K562 (cell line): Measurements from ENCODE around the gene NDOR1. TPM values are rescaled to one million over a fixed set of nuclear protein-coding genes. Genes with fewer than 3 reads are reported as not detected.
A peak's percentile ranks its signal among the peaks of the same experiment; 100 is the strongest.

ENCODE experiments used
- CBFA2T3 ChIP-seq: fragments of 450-650 bp; IDR thresholded peaks from 2 replicates; pipeline ENCODE4 v1.6.1; 2017
- STAT5B ChIP-seq: fragments of 250-450 bp; sonication (Bioruptor Pico); IDR thresholded peaks from 2 replicates; pipeline ENCODE4 v1.8.0; 2021; ENCODE audit warnings: mild to moderate bottlenecking, inconsistent platforms
- XRCC5 ChIP-seq: fragments of 200-400 bp; formaldehyde crosslinking; IDR thresholded peaks from 2 replicates; pipeline ENCODE4 v1.6.1; 2017; ENCODE audit warnings: low read depth, mild to moderate bottlenecking, low read length
- ZNF512 ChIP-seq: IDR thresholded peaks from 2 replicates; pipeline ENCODE4 v1.6.1; 2016; ENCODE audit warnings: missing genetic modification characterization, missing compliant biosample characterization
- ZNF717 ChIP-seq: fragments of 250-450 bp; sonication (Bioruptor Pico); IDR thresholded peaks from 2 replicates; pipeline ENCODE4 v1.5.0; 2021
- polyA plus RNA-seq, 8 experiments: library from polyadenylated mRNA; depleted of rRNA in 4 of 8; stranded (reverse) in 5 of 8; unstranded in 3 of 8; fragments of >200 nt; fragmentation: Nextera tagmentation in 2 of 8; fragmentation: Illumina TruSeq in 1 of 8; extraction: Ambion mirVana in 2 of 8; extraction: Trizol in 1 of 8; gene quantifications; 2 replicates each; pipeline versions ENCODE4 v1.2.1 to v1.2.3, GENCODE V29; 2011 to 2014; ENCODE audit warnings: inconsistent platforms in 1 of 8, missing spikeins in 1 of 8
- total RNA-seq, 7 experiments: library from RNA; depleted of rRNA in 6 of 7; stranded (reverse); fragments of >200 nt in 6 of 7; fragmentation: Illumina TruSeq in 2 of 7; extraction: Trizol in 2 of 7; gene quantifications; 2 replicates each; pipeline versions ENCODE4 v1.2.1 to v1.2.3, GENCODE V29; 2011 to 2021; ENCODE audit warnings: low replicate concordance in 1 of 7
- TF ChIP-seq, protein P1 (sequence below): sonication (generic); formaldehyde crosslinking; IDR thresholded peaks from 2 replicates; pipeline ENCODE4 v1.8.0; 2022; ENCODE audit warnings: missing genetic modification reagents, mild to moderate bottlenecking, borderline replicate concordance
- TF ChIP-seq, protein P2 (sequence below): sonication (generic); formaldehyde crosslinking; IDR thresholded peaks from 2 replicates; pipeline ENCODE4 v1.8.1; 2023; ENCODE audit warnings: mild to moderate bottlenecking, missing genetic modification reagents
- TF ChIP-seq, protein P3 (sequence below): sonication (generic); formaldehyde crosslinking; IDR thresholded peaks from 2 replicates; pipeline ENCODE4 v1.9.0; 2022; ENCODE audit warnings: mild to moderate bottlenecking, missing genetic modification reagents

The NDOR1 gene
- total and polyA plus RNA-seq, 9 of the 15 experiments (the other 6 are each of a cell fraction or from before 2014, with no cell fraction given), result 0.06 to 36.9 (median 6.9) TPM

DNA sequence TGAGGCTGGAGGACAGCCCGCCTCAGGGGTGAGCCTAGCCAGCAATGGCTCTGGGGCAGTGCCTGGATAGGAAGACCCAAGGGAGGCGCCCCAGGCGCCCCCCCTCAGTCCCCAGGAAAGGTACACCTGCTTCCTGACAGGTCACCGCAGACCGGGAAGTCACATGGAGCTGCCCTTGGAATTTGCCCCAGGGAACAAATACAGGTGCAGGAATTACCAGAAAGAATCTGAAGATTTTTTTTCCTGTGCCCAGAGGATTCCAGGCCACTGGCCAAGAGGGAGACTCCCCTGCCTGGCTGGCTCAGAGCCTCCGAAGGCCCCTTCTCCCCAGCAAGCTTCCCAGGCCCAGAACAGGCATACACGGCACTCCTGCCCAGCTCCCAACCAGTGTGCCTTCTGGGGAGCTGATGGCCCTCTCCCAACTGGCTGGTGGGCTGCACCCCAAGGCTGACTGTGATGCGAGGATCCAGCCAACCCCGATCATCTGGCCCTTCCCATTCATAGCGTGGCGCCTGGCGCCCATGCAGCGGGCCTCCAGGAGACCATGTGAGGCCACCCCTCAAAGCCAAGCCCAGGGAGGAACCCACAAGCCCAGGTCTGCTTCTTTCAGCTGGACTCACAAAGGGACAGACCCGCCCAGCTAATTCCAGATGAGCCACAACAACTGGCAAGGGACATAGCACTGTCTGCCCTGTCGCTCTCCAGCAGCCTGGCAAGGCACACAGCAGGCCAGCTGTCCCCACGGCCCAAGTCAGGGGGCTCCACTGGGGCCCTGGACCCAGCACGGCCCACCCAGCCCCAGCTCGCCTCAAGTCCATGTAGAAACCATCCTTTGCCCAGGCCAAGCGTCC lies 7.2 kb upstream of the NDOR1 start (continued):
- TF ChIP-seq ZNF717 (CRISPR knock-in tag) (no peak), CBFA2T3 (no peak), STAT5B (CRISPR knock-in tag) (no peak), XRCC5 (no peak), ZNF512 (tag) (no peak)
- TF ChIP-seq, protein P1, sequence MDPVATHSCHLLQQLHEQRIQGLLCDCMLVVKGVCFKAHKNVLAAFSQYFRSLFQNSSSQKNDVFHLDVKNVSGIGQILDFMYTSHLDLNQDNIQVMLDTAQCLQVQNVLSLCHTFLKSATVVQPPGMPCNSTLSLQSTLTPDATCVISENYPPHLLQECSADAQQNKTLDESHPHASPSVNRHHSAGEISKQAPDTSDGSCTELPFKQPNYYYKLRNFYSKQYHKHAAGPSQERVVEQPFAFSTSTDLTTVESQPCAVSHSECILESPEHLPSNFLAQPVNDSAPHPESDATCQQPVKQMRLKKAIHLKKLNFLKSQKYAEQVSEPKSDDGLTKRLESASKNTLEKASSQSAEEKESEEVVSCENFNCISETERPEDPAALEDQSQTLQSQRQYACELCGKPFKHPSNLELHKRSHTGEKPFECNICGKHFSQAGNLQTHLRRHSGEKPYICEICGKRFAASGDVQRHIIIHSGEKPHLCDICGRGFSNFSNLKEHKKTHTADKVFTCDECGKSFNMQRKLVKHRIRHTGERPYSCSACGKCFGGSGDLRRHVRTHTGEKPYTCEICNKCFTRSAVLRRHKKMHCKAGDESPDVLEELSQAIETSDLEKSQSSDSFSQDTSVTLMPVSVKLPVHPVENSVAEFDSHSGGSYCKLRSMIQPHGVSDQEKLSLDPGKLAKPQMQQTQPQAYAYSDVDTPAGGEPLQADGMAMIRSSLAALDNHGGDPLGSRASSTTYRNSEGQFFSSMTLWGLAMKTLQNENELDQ (CRISPR knock-in tag), result no peak
- TF ChIP-seq, protein P2, sequence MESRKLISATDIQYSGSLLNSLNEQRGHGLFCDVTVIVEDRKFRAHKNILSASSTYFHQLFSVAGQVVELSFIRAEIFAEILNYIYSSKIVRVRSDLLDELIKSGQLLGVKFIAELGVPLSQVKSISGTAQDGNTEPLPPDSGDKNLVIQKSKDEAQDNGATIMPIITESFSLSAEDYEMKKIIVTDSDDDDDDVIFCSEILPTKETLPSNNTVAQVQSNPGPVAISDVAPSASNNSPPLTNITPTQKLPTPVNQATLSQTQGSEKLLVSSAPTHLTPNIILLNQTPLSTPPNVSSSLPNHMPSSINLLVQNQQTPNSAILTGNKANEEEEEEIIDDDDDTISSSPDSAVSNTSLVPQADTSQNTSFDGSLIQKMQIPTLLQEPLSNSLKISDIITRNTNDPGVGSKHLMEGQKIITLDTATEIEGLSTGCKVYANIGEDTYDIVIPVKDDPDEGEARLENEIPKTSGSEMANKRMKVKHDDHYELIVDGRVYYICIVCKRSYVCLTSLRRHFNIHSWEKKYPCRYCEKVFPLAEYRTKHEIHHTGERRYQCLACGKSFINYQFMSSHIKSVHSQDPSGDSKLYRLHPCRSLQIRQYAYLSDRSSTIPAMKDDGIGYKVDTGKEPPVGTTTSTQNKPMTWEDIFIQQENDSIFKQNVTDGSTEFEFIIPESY (CRISPR knock-in tag), result peak; percentile 91
- TF ChIP-seq, protein P3, sequence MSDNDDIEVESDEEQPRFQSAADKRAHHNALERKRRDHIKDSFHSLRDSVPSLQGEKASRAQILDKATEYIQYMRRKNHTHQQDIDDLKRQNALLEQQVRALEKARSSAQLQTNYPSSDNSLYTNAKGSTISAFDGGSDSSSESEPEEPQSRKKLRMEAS (CRISPR knock-in tag), result peak; percentile 38; the same call in 1 of the 2 replicates
